Bone marrow (tissue), 2 donors: ENCODE results near the gene SHC2.
"Not testable (repeated sequence)": the region's sequence is repeated elsewhere in the genome, so short reads cannot be mapped to it uniquely, and the experiment has no call there.

ENCODE experiments used
- DNase-seq, 2 donors: peaks; one replicate each; lab custom pipeline; 2025; lab: John Stamatoyannopoulos, UW

The SHC2 gene

GRCh38 chr19:423691-424466 lies 37.0 kb downstream of the SHC2 start:
- DNase-seq, result no peak

GRCh38 chr19:422917-423226 lies 38.0 kb downstream of the SHC2 start:
- not testable (repeated sequence) for DNase-seq

- no peak for DNase-seq
Measured at GRCh38 chr19:422213-422916, 38.5 kb downstream of the SHC2 start.

- no peak for DNase-seq
Measured at GRCh38 chr19:419721-420515, 40.9 kb downstream of the SHC2 start.

- no peak for DNase-seq
Measured at GRCh38 chr19:418761-419671, 41.8 kb downstream of the SHC2 start.

- DNase-seq, result no peak
Measured at GRCh38 chr19:416416-416815, 44.4 kb downstream of the SHC2 start.

GRCh38 chr19:415292-415691 lies 45.5 kb downstream of the SHC2 start:
- DNase-seq, result no peak

GRCh38 chr19:413756-414420 lies 46.9 kb downstream of the SHC2 start:
- no peak for DNase-seq

GRCh38 chr19:412356-413355 lies 48.2 kb downstream of the SHC2 start:
- no peak for DNase-seq

- no peak for DNase-seq
Measured at GRCh38 chr19:411723-412355, 49.0 kb downstream of the SHC2 start.

GRCh38 chr19:411121-411722 lies 49.6 kb downstream of the SHC2 start:
- DNase-seq, result not testable (repeated sequence)

- no peak for DNase-seq
Measured at GRCh38 chr19:410243-410781, 50.5 kb downstream of the SHC2 start.

GRCh38 chr19:409516-410242 lies 51.2 kb downstream of the SHC2 start:
- DNase-seq, result no peak

GRCh38 chr19:408902-409515 lies 51.8 kb downstream of the SHC2 start, which contains the start of gene C2CD4C:
Gene C2CD4C (minus strand): TSS chr19:409147. CDS start chr19:408361, 786 bp downstream.
- no peak for DNase-seq

- no peak for DNase-seq
Measured at GRCh38 chr19:408441-408901, 52.4 kb downstream of the SHC2 start.

GRCh38 chr19:407511-408440 lies 53.1 kb downstream of the SHC2 start:
- no peak for DNase-seq
